OCI-LY7 (cell line): ENCODE results near the gene DGKH.

ENCODE experiments used
- EZH2phosphoT487 ChIP-seq: fragments of 200-600 bp; sonication (generic); IDR thresholded peaks from 2 replicates; pipeline ENCODE4 v1.6.1; 2018; ENCODE audit warnings: low read depth, borderline replicate concordance, mild to moderate bottlenecking, mixed run types, antibody characterized with exemption, low read length, moderate library complexity, mixed read lengths
- TF ChIP-seq, protein P1 (sequence below): fragments of 200-600 bp; sonication (generic); conservative IDR thresholded peaks from 2 replicates; pipeline ENCODE4 v1.5.1; 2014; ENCODE audit warnings: mild to moderate bottlenecking, antibody characterized with exemption, low read length, moderate library complexity, mixed read lengths

GRCh38 chr13:42266473-42266872 is 218.0 kb downstream of the DGKH start:
- TF ChIP-seq, protein P1, sequence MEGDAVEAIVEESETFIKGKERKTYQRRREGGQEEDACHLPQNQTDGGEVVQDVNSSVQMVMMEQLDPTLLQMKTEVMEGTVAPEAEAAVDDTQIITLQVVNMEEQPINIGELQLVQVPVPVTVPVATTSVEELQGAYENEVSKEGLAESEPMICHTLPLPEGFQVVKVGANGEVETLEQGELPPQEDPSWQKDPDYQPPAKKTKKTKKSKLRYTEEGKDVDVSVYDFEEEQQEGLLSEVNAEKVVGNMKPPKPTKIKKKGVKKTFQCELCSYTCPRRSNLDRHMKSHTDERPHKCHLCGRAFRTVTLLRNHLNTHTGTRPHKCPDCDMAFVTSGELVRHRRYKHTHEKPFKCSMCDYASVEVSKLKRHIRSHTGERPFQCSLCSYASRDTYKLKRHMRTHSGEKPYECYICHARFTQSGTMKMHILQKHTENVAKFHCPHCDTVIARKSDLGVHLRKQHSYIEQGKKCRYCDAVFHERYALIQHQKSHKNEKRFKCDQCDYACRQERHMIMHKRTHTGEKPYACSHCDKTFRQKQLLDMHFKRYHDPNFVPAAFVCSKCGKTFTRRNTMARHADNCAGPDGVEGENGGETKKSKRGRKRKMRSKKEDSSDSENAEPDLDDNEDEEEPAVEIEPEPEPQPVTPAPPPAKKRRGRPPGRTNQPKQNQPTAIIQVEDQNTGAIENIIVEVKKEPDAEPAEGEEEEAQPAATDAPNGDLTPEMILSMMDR: no peak
- TF ChIP-seq EZH2phosphoT487: no peak
